GM12878 (cell line): ENCODE measurements around the gene TPCN1. TPM values are rescaled to one million over a fixed set of nuclear protein-coding genes. Genes with fewer than 3 reads are reported as not detected.

Source experiments
- ATAC-seq: fragments of 200-7000 bp; cut with Tn5 transposase; 3 replicates; pipeline ENCODE4 v1.9.1; 2020; ENCODE audit warnings: mild to moderate bottlenecking, moderate library complexity
- BruUV-seq: library from RNA; stranded (reverse); fragments of 400-500 nt; replicated peaks from 2 replicates; lab custom pipeline; 2021; lab: Mats Ljungman, UMichigan
- CTCF ChIA-PET: fragments of 300-600 bp; sonication (Branson Sonifier 250); formaldehyde crosslinking; extraction: SDS; loops from one replicate; lab custom pipeline; 2021; ENCODE audit warnings: inconsistent platforms; lab: Yijun Ruan, JAX
- POLR2A ChIA-PET: fragments of 350-600 bp; formaldehyde crosslinking; extraction: SDS; loops from one replicate; lab custom pipeline; 2021; ENCODE audit warnings: inconsistent platforms; lab: Charles Lee
- RAD21 ChIA-PET: fragments of 300-600 bp; sonication (Branson Sonifier 250); formaldehyde crosslinking; loops from one replicate; lab custom pipeline; 2023; ENCODE audit warnings: antibody characterized with exemption; ENCODE audit not compliant: unreplicated experiment; lab: Charles Lee
- SMC1A ChIA-PET: fragments of 300-600 bp; sonication (Branson Sonifier 250); formaldehyde crosslinking; loops from one replicate; lab custom pipeline; 2023; ENCODE audit not compliant: unreplicated experiment, uncharacterized antibody; lab: Charles Lee
- DNase-seq: peaks from one replicate; pipeline ENCODE4 v3.0.0-alpha.2; 2011; ENCODE audit warnings: low read depth, low spot score
- FAIRE-seq: peaks from 3 replicates; lab custom pipeline; 2011; peaks lifted over from hg19 to GRCh38; lab: Jason Lieb, UNC
- H2AFZ ChIP-seq: 2 replicates; pipeline ENCODE4 v1.6.0; 2011; ENCODE audit warnings: low read depth, low read length, control low read depth; ENCODE audit not compliant: control insufficient read depth
- H3K27ac ChIP-seq: 2 replicates; pipeline ENCODE4 v1.5.1; 2011; ENCODE audit warnings: control low read depth; ENCODE audit not compliant: control insufficient read depth, insufficient read depth
- H3K27me3 ChIP-seq, 2 experiments: replicated peaks in 1 of 2; 2 replicates each; pipeline versions ENCODE4 v1.6.0 to v1.6.1; 2011; ENCODE audit warnings: low read length in 1 of 2; ENCODE audit not compliant: control insufficient read depth in 2 of 2, insufficient read depth in 2 of 2
- H3K36me3 ChIP-seq, 2 experiments: 2 replicates each; pipeline ENCODE4 v1.5.1; 2011; ENCODE audit warnings: low read length in 1 of 2; ENCODE audit not compliant: control insufficient read depth in 2 of 2, insufficient read depth in 2 of 2
- H3K4me1 ChIP-seq: 2 replicates; pipeline ENCODE4 v1.6.1; 2011; ENCODE audit warnings: mild to moderate bottlenecking, low read length, moderate library complexity, mixed read lengths; ENCODE audit not compliant: control insufficient read depth, insufficient read depth
- H3K4me2 ChIP-seq: 2 replicates; pipeline ENCODE4 v1.6.0; 2011; ENCODE audit warnings: control low read depth; ENCODE audit not compliant: control insufficient read depth, insufficient read depth
- H3K4me3 ChIP-seq: fragments of 200-600 bp; sonication (generic); 2 replicates; pipeline ENCODE4 v1.5.1; 2016
- H3K79me2 ChIP-seq: 2 replicates; pipeline ENCODE4 v1.6.0; 2011; ENCODE audit warnings: low read length; ENCODE audit not compliant: control insufficient read depth, insufficient read depth
- H3K9ac ChIP-seq: 2 replicates; pipeline ENCODE4 v1.8.0; 2011; ENCODE audit warnings: low read length, control low read depth, mixed read lengths; ENCODE audit not compliant: control insufficient read depth, insufficient read depth
- H3K9me3 ChIP-seq: replicated peaks from 3 replicates; pipeline ENCODE4 v1.5.1; 2011; ENCODE audit warnings: mild to moderate bottlenecking, low read length; ENCODE audit not compliant: control insufficient read depth, insufficient read depth
- H4K20me1 ChIP-seq: 2 replicates; pipeline ENCODE4 v1.6.0; 2011; ENCODE audit not compliant: control insufficient read depth, insufficient read depth
- BHLHE40 ChIP-seq, 2 experiments: fragments of 450-650 bp in 1 of 2; IDR thresholded peaks; 2 replicates each; pipeline ENCODE4 v1.6.1; 2011 to 2017; ENCODE audit warnings: low read depth in 2 of 2, borderline replicate concordance in 1 of 2, improper control_type of control experiment in 1 of 2, low read length in 1 of 2, mild to moderate bottlenecking in 1 of 2
- WGBS: methylation state at CpG from one replicate; pipeline ENCODE4 v1.1.6; 2016; ENCODE audit warnings: low lambda C conversion rate; ENCODE audit not compliant: insufficient replicate concordance, insufficient coverage; ENCODE audit errors: missing lambda C conversion rate; 5-methylcytosine and 5-hydroxymethylcytosine counted together
- in situ Hi-C: fragments of 300-500 bp; cut with MboI; formaldehyde crosslinking; loops from 9 replicates; pipeline ENCODE4 v1.14.3; 2018; ENCODE audit warnings: mixed read lengths
- intact Hi-C: fragments of 100-400 bp; cut with micrococcal nuclease; formaldehyde crosslinking; loops from one replicate; pipeline ENCODE4 v1.14.2; 2022; ENCODE audit not compliant: unreplicated experiment
- polyA plus RNA-seq, 11 experiments: library from polyadenylated mRNA; depleted of rRNA in 4 of 11; unstranded in 6 of 11; stranded (reverse) in 5 of 11; fragments of >200 nt; fragmentation: Nextera tagmentation in 4 of 11; fragmentation: Illumina TruSeq in 1 of 11; extraction: Ambion mirVana in 4 of 11; extraction: Trizol in 1 of 11; gene quantifications; 1 replicate in 1 of 11; 2 replicates in 10 of 11; pipeline versions ENCODE4 v1.2.1 to v1.2.3, GENCODE V29; 2011 to 2016; ENCODE audit warnings: inconsistent platforms in 2 of 11, missing spikeins in 2 of 11, low read depth in 1 of 11
- total RNA-seq, 4 experiments: library from RNA; depleted of rRNA in 3 of 4; stranded (reverse); fragments of >200 nt in 3 of 4; fragmentation: Illumina TruSeq in 1 of 4; extraction: Trizol in 1 of 4; gene quantifications; 2 replicates each; pipeline versions ENCODE4 v1.2.1 to v1.2.3, GENCODE V29; 2013 to 2021
- TF ChIP-seq, protein P1 (sequence below), 3 experiments: IDR thresholded peaks in 2 of 3; conservative IDR thresholded peaks in 1 of 3; 2 replicates each; pipeline ENCODE4 v1.5.1; 2011; ENCODE audit warnings: low read depth in 3 of 3, low read length in 3 of 3, mild to moderate bottlenecking in 3 of 3, control low read depth in 2 of 3, moderate library complexity in 2 of 3, inconsistent platforms in 1 of 3, mixed read lengths in 1 of 3; ENCODE audit not compliant: control insufficient read depth in 2 of 3, insufficient read depth in 1 of 3; ENCODE audit errors: extremely low read depth in 1 of 3

The TPCN1 gene
- total and polyA plus RNA-seq, 10 of the 15 experiments (the other 5 are each of a cell fraction or from before 2014, with no cell fraction given): 0.79 to 30.9 (median 19.4) TPM

DNA sequence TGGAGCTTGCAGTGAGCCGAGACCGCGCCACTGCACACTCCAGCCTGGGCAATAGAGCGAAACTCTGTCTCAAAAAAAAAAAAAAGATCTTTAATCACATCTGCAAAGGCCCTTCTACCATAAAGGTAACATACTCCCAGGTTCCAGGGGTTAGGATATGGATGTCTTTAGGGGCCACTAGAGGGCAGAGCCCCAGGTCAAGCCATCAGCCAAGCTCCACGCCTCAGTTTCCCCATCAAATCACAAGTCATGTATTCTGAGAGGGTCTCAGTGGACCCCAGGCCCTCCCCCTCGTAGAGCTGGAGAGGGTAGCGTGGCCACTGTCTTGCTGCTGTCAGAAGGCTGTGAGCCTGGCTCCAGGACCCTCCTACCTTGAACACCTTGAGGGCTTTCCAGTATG is 94.9 kb downstream of the TPCN1 start:
- no peak for ATAC-seq
- H3K36me3 ChIP-seq: peaks cover 0 to 2% of the 10 kb centered on the region in 2 experiments
- CTCF ChIA-PET: interaction anchor here (0.6 to 2.0 kb wide), 2 partner anchors 95 to 109 kb away, joined by 3 to 6 read pairs; no protein-coding TSS in a partner anchor

More for the DNA sequence above, 94.9 kb downstream of the TPCN1 start:
- H2AFZ ChIP-seq: no peak overlapping the region
- H3K4me3 ChIP-seq: no peak overlapping the region
- intact Hi-C loops (loop anchor here (10.0 kb wide), 1 partner anchor 599 kb away; no protein-coding TSS in a partner anchor), in situ Hi-C loops (no loop called here)
- no peaks in the 10 kb centered on the region for H3K4me1 ChIP-seq
- WGBS: 81% methylated on average over 7 of the region's 7 CpGs
- H3K27me3 ChIP-seq: no peaks in the 10 kb centered on the region
- no peaks in the 10 kb centered on the region for H4K20me1 ChIP-seq
- H3K9me3 ChIP-seq: no peaks in the 10 kb centered on the region
- BruUV-seq: no TSS peak
- H3K79me2 ChIP-seq: no peaks in the 10 kb centered on the region
- ChIA-PET SMC1A (interaction anchor here (1.3 kb wide), 1 partner anchor 107 kb away, joined by 3 read pairs; no protein-coding TSS in a partner anchor), POLR2A (interaction anchor here (0.6 to 2.2 kb wide), 3 partner anchors 11 to 121 kb away, joined by 3 to 6 read pairs (median 3); no protein-coding TSS in a partner anchor), RAD21 (no interaction called here)
- FAIRE-seq (no peak), DNase-seq (no peak)
- no peak overlapping the region for H3K27ac ChIP-seq
- no peak overlapping the region for H3K4me2 ChIP-seq
- no peak for TF ChIP-seq BHLHE40 (IDR thresholded peaks at IDR 0.05; ENCODE audit: borderline replicate concordance in 1 of 2, low read depth in 2 of 2, low read length in 1 of 2)
- TF ChIP-seq, protein P1, sequence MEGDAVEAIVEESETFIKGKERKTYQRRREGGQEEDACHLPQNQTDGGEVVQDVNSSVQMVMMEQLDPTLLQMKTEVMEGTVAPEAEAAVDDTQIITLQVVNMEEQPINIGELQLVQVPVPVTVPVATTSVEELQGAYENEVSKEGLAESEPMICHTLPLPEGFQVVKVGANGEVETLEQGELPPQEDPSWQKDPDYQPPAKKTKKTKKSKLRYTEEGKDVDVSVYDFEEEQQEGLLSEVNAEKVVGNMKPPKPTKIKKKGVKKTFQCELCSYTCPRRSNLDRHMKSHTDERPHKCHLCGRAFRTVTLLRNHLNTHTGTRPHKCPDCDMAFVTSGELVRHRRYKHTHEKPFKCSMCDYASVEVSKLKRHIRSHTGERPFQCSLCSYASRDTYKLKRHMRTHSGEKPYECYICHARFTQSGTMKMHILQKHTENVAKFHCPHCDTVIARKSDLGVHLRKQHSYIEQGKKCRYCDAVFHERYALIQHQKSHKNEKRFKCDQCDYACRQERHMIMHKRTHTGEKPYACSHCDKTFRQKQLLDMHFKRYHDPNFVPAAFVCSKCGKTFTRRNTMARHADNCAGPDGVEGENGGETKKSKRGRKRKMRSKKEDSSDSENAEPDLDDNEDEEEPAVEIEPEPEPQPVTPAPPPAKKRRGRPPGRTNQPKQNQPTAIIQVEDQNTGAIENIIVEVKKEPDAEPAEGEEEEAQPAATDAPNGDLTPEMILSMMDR (IDR thresholded peaks at IDR 0.05 in 2 of 3, conservative IDR thresholded peaks at IDR 0.05 in 1 of 3; ENCODE audit: control insufficient read depth in 2 of 3, extremely low read depth in 1 of 3, insufficient read depth in 1 of 3, low read depth in 3 of 3, low read length in 3 of 3): peak in 2 of 3 experiments; percentile 6 to 14; a peak in 1 of 6 replicates
- H3K9ac ChIP-seq: no peak overlapping the region
